ENCODE data around the gene PLCD4. TPM values are rescaled to one million over a fixed set of nuclear protein-coding genes. Genes with fewer than 3 reads are reported as not detected.
A peak's percentile ranks its signal among the peaks of the same experiment; 100 is the strongest.

The PLCD4 gene
- 10 to 100 TPM; 21.6 to 60.9 (median 43.7) TPM for total RNA-seq

DNA sequence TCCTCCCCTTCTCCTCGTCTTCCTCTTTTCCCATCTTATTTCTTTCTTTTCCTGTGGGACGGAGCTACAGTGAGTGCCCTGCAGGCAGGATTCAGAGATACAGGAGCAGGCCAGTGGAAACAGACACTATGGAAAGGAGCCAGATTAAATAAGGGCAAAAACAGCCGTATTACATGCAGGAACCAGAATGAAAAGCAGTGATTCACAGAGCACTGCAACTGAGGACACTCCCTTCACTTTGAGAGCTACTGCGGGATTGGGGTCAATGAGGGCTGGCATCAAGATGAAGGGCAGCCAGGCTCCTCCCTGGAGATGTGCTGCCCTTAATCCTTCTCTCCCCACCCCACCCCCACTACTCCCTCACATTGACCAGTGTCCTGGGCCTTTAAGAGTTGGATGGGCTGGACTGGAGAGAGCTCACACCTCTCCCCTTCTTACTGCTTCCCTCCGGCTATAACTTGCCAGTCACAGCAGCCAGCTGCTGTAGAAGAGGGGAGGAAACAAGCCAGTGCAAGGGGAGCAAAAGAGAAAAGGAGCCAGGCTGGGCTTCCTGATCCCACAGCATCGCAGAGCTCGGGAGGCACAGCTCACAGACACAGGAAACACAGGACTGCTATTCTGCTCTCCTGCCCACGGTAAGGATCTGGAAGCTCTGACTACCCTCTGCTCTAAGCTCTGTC is at the start of gene PLCD4:
Gene PLCD4 (plus strand): TSS at position 464 of the 680 bp plus-strand sequence. CDS start 7,841 bp downstream, outside the sequence.
- DNase-seq, result peak; percentile 70 to 89
- Histone ChIP-seq H3K36me3 (no peaks in the 10 kb centered on the region), H3K4me3 (peak within 1 kb of the TSS; percentile 46 to 60 (median 54)), H3K27ac (peak within 1 kb of the TSS; percentile 87 to 89 (median 88)), H3K4me1 (peaks cover 47 to 60% of the 10 kb centered on the region in 2 donors), H3K9me3 (no peaks in the 10 kb centered on the region), H3K27me3 (no peaks in the 10 kb centered on the region)
- intact Hi-C loops (cut with DNase I; ENCODE audit: low total_unique reads), result loop anchor here (5.0 kb wide), 1 partner anchor 50 kb away; the partner anchor contains the start of genes BCS1L and ZNF142
- in situ Hi-C loops (cut with MboI; ENCODE audit: low sequenced_read_pairs in 4 of 4), result no loop called here
- peak; percentile 65 to 81 for ATAC-seq
- TF ChIP-seq, protein P1, sequence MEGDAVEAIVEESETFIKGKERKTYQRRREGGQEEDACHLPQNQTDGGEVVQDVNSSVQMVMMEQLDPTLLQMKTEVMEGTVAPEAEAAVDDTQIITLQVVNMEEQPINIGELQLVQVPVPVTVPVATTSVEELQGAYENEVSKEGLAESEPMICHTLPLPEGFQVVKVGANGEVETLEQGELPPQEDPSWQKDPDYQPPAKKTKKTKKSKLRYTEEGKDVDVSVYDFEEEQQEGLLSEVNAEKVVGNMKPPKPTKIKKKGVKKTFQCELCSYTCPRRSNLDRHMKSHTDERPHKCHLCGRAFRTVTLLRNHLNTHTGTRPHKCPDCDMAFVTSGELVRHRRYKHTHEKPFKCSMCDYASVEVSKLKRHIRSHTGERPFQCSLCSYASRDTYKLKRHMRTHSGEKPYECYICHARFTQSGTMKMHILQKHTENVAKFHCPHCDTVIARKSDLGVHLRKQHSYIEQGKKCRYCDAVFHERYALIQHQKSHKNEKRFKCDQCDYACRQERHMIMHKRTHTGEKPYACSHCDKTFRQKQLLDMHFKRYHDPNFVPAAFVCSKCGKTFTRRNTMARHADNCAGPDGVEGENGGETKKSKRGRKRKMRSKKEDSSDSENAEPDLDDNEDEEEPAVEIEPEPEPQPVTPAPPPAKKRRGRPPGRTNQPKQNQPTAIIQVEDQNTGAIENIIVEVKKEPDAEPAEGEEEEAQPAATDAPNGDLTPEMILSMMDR (IDR thresholded peaks at IDR 0.05 in 4 of 5, conservative IDR thresholded peaks at IDR 0.05 in 1 of 5), result no peak
- peak; percentile 73 to 84 for TF ChIP-seq POLR2A (IDR thresholded peaks at IDR 0.05)

- no peak for DNase-seq
- Histone ChIP-seq H3K4me1 (no peaks in the 10 kb centered on the region), H3K9me3 (no peaks in the 10 kb centered on the region), H3K27me3 (no peaks in the 10 kb centered on the region), H3K4me3 (no peak overlapping the region), H3K36me3 (peaks cover 0 to 66% of the 10 kb centered on the region in 2 donors), H3K27ac (no peak overlapping the region)
- no peak for ATAC-seq
- in situ Hi-C loops (cut with MboI; ENCODE audit: low sequenced_read_pairs in 4 of 4) (no loop called here), intact Hi-C loops (cut with DNase I; ENCODE audit: low total_unique reads) (no loop called here)
- no peak for TF ChIP-seq POLR2A (IDR thresholded peaks at IDR 0.05)
- TF ChIP-seq, protein P1 (IDR thresholded peaks at IDR 0.05 in 4 of 5, conservative IDR thresholded peaks at IDR 0.05 in 1 of 5), result no peak
Observed at GRCh38 chr2:218557941-218558340, 49.8 kb upstream of the PLCD4 start.

DNA sequence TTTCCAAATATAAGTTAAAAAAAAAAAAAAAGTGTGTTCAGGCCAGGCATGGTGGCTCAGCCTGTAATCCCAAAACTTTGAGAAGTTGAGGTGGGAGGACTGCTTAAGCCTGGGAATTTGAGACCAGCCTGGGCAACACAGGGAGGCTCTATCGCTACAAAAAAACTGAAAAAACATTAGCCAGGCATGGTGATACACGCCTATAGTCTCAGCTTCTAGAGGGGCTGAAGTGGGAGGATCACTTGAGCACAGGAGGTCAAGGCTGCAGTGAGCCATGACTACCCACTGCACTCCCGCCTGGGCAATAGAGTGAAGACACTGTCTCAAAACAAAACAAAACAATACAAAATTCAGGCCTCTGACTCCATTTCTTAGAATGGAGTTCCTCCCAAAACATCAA is 48.7 kb upstream of the PLCD4 start:
- H3K4me3 ChIP-seq, result no peak overlapping the region
- in situ Hi-C loops (cut with MboI; ENCODE audit: low sequenced_read_pairs in 4 of 4) (no loop called here), intact Hi-C loops (cut with DNase I; ENCODE audit: low total_unique reads) (no loop called here)
- no peaks in the 10 kb centered on the region for H3K27me3 ChIP-seq
- no peak for ATAC-seq
- no peaks in the 10 kb centered on the region for H3K9me3 ChIP-seq
- peaks cover 0 to 57% of the 10 kb centered on the region in 2 donors for H3K36me3 ChIP-seq
- H3K4me1 ChIP-seq, result no peaks in the 10 kb centered on the region
- DNase-seq, result no peak
- no peak overlapping the region for H3K27ac ChIP-seq
- TF ChIP-seq POLR2A (IDR thresholded peaks at IDR 0.05), result no peak
- TF ChIP-seq, protein P1 (IDR thresholded peaks at IDR 0.05 in 4 of 5, conservative IDR thresholded peaks at IDR 0.05 in 1 of 5), result no peak

- in situ Hi-C loops (cut with MboI; ENCODE audit: low sequenced_read_pairs in 4 of 4) (loop anchor here in 1 of 4 donors (10.0 kb wide), 1 partner anchor 289 kb away; the partner anchor contains the start of genes AAMP and PNKD), intact Hi-C loops (cut with DNase I; ENCODE audit: low total_unique reads) (no loop called here)
- Histone ChIP-seq H3K9me3 (no peaks in the 10 kb centered on the region), H3K27ac (no peak overlapping the region), H3K27me3 (no peaks in the 10 kb centered on the region), H3K36me3 (peaks cover 0 to 30% of the 10 kb centered on the region in 2 donors), H3K4me1 (peaks cover 10 to 13% of the 10 kb centered on the region in 2 donors), H3K4me3 (no peak overlapping the region)
- DNase-seq (no peak), ATAC-seq (no peak)
- TF ChIP-seq, protein P1 (IDR thresholded peaks at IDR 0.05 in 4 of 5, conservative IDR thresholded peaks at IDR 0.05 in 1 of 5), result no peak
- no peak for TF ChIP-seq POLR2A (IDR thresholded peaks at IDR 0.05)
Observed at GRCh38 chr2:218564056-218564455, 43.6 kb upstream of the PLCD4 start.

All from gastrocnemius medialis (tissue), 4 donors.